H1 (cell line): ENCODE data around the gene SLC7A6OS. TPM values are rescaled to one million over a fixed set of nuclear protein-coding genes. Genes with fewer than 3 reads are reported as not detected.

Experiments used
- CTCF ChIA-PET: fragments of 300-600 bp; sonication (Branson Sonifier 250); formaldehyde crosslinking; loops from one replicate; lab custom pipeline; 2021; ENCODE audit not compliant: partially characterized antibody; lab: Charles Lee
- POLR2A ChIA-PET: fragments of 300-600 bp; sonication (Branson Sonifier 250); formaldehyde crosslinking; loops from one replicate; lab custom pipeline; 2021; ENCODE audit warnings: inconsistent platforms; ENCODE audit not compliant: partially characterized antibody; lab: Charles Lee
- DNase-seq, 2 experiments: peaks; one replicate each; pipeline versions ENCODE4 v3.0.0 to v3.0.0-alpha.2; 2010 to 2022; ENCODE audit warnings: low spot score in 2 of 2, low read depth in 1 of 2, mixed read lengths in 1 of 2
- FAIRE-seq: peaks from 2 replicates; lab custom pipeline; 2011; peaks lifted over from hg19 to GRCh38; lab: Jason Lieb, UNC
- H2AFZ ChIP-seq: 2 replicates; pipeline ENCODE4 v1.8.1; 2012; ENCODE audit warnings: low read length, inconsistent platforms
- H2AK5ac ChIP-seq: 2 replicates; pipeline ENCODE4 v1.6.1; 2013; ENCODE audit warnings: low read depth, low read length
- H2BK120ac ChIP-seq: replicated peaks from 2 replicates; pipeline ENCODE3; 2013; ENCODE audit warnings: low read depth, low read length, inconsistent platforms
- H2BK12ac ChIP-seq: 2 replicates; pipeline ENCODE4 v1.6.1; 2013; ENCODE audit warnings: low read depth, low read length
- H2BK15ac ChIP-seq: 2 replicates; pipeline ENCODE4 v1.6.1; 2013; ENCODE audit warnings: low read length
- H2BK20ac ChIP-seq: 2 replicates; pipeline ENCODE4 v1.6.1; 2013; ENCODE audit warnings: low read length
- H2BK5ac ChIP-seq: 2 replicates; pipeline ENCODE4 v1.6.1; 2013; ENCODE audit warnings: low read depth, low read length
- H3K14ac ChIP-seq: 2 replicates; pipeline ENCODE4 v1.6.1; 2013; ENCODE audit warnings: inconsistent platforms; ENCODE audit not compliant: insufficient read length
- H3K18ac ChIP-seq: 2 replicates; pipeline ENCODE4 v1.6.1; 2013; ENCODE audit warnings: low read length; ENCODE audit errors: extremely low read depth
- H3K23ac ChIP-seq: 2 replicates; pipeline ENCODE4 v1.6.1; 2013; ENCODE audit warnings: inconsistent platforms; ENCODE audit not compliant: insufficient read length
- H3K23me2 ChIP-seq: 2 replicates; pipeline ENCODE4 v1.6.1; 2013; ENCODE audit warnings: low read depth, low read length
- H3K27ac ChIP-seq: 2 replicates; pipeline ENCODE4 v1.6.1; 2011; ENCODE audit warnings: low read depth, low read length, inconsistent platforms
- H3K27me3 ChIP-seq, 4 experiments: replicated peaks in 1 of 4; 1 replicate in 1 of 4; 2 replicates in 3 of 4; pipeline versions ENCODE4 v1.6.1 to v1.8.1; 2011 to 2013; ENCODE audit warnings: low read length in 3 of 4, mild to moderate bottlenecking in 3 of 4, inconsistent platforms in 2 of 4, mixed read lengths in 2 of 4, moderate library complexity in 1 of 4; ENCODE audit not compliant: control insufficient read depth in 3 of 4, insufficient read depth in 3 of 4; ENCODE audit errors: extremely low read depth in 1 of 4
- H3K36me3 ChIP-seq, 4 experiments: 2 replicates each; pipeline versions ENCODE4 v1.6.1 to v1.8.1; 2011 to 2013; ENCODE audit warnings: mild to moderate bottlenecking in 4 of 4, low read length in 3 of 4, moderate library complexity in 2 of 4, control low read depth in 1 of 4, inconsistent platforms in 1 of 4; ENCODE audit not compliant: insufficient read depth in 4 of 4, control insufficient read depth in 2 of 4
- H3K4ac ChIP-seq: replicated peaks from 2 replicates; pipeline ENCODE3; 2013; ENCODE audit warnings: low read length, low read depth, mixed read lengths, inconsistent platforms; ENCODE audit not compliant: insufficient read length
- H3K4me1 ChIP-seq, 4 experiments: replicated peaks in 1 of 4; 1 replicate in 1 of 4; 2 replicates in 3 of 4; pipeline versions ENCODE4 v1.6.1 to v1.8.1; 2011 to 2013; ENCODE audit warnings: low read length in 3 of 4, inconsistent platforms in 2 of 4, mixed read lengths in 1 of 4; ENCODE audit not compliant: insufficient read depth in 4 of 4, control insufficient read depth in 3 of 4
- H3K4me2 ChIP-seq, 2 experiments: 2 replicates each; pipeline versions ENCODE4 v1.6.1 to v1.8.1; 2011 to 2013; ENCODE audit warnings: low read depth in 2 of 2, low read length in 2 of 2, control low read depth in 1 of 2, inconsistent platforms in 1 of 2, mild to moderate bottlenecking in 1 of 2; ENCODE audit not compliant: insufficient read depth in 1 of 2
- H3K4me3 ChIP-seq, 4 experiments: fragments of 200-600, 300-600 bp in 1 of 4; sonication (generic), shearing (Covaris generic), sonication (Bioruptor Twin) in 1 of 4; 2 replicates each; pipeline versions ENCODE4 v1.5.1 to v1.8.1; 2011 to 2016; ENCODE audit warnings: low read length in 4 of 4, low read depth in 3 of 4, control low read depth in 2 of 4, inconsistent platforms in 2 of 4, mild to moderate bottlenecking in 2 of 4, mixed read lengths in 1 of 4, moderate library complexity in 1 of 4; ENCODE audit not compliant: insufficient read depth in 2 of 4; ENCODE audit errors: extremely low read depth in 1 of 4
- H3K56ac ChIP-seq: replicated peaks from 2 replicates; pipeline ENCODE3; 2013; ENCODE audit warnings: low read depth, mild to moderate bottlenecking, mixed read lengths, low read length, inconsistent platforms; ENCODE audit not compliant: insufficient read length
- H3K79me1 ChIP-seq: 2 replicates; pipeline ENCODE4 v1.6.1; 2013; ENCODE audit warnings: low read depth, low read length, control low read depth
- H3K79me2 ChIP-seq, 2 experiments: 2 replicates each; pipeline versions ENCODE4 v1.6.1 to v1.8.1; 2012 to 2013; ENCODE audit warnings: low read length in 2 of 2, mild to moderate bottlenecking in 2 of 2, inconsistent platforms in 1 of 2; ENCODE audit not compliant: insufficient read depth in 2 of 2, control insufficient read depth in 1 of 2
- H3K9ac ChIP-seq, 4 experiments: replicated peaks in 1 of 4; 1 replicate in 1 of 4; 2 replicates in 3 of 4; pipeline versions ENCODE4 v1.6.1 to v1.8.1; 2011 to 2013; ENCODE audit warnings: low read depth in 3 of 4, low read length in 3 of 4, control low read depth in 2 of 4, mild to moderate bottlenecking in 2 of 4, moderate library complexity in 2 of 4, inconsistent platforms in 1 of 4; ENCODE audit errors: extremely low read depth in 1 of 4
- H3K9me3 ChIP-seq, 2 experiments: 2 replicates each; pipeline versions ENCODE4 v1.6.1 to v1.8.1; 2012 to 2013; ENCODE audit warnings: mild to moderate bottlenecking in 2 of 2, moderate library complexity in 2 of 2, control low read depth in 1 of 2, inconsistent platforms in 1 of 2, low read depth in 1 of 2, low read length in 1 of 2, mixed read lengths in 1 of 2; ENCODE audit not compliant: insufficient read depth in 2 of 2
- H4K20me1 ChIP-seq, 2 experiments: replicated peaks in 1 of 2; 2 replicates each; pipeline versions ENCODE3 to v1.8.1; 2011 to 2013; ENCODE audit warnings: inconsistent platforms in 2 of 2, low read length in 2 of 2, mild to moderate bottlenecking in 1 of 2; ENCODE audit not compliant: insufficient read depth in 2 of 2, control insufficient read depth in 1 of 2
- H4K5ac ChIP-seq: 2 replicates; pipeline ENCODE4 v1.6.1; 2013; ENCODE audit warnings: low read length, low read depth, mixed read lengths, inconsistent platforms; ENCODE audit not compliant: insufficient read length
- H4K8ac ChIP-seq: 2 replicates; pipeline ENCODE4 v1.8.0; 2013; ENCODE audit warnings: mild to moderate bottlenecking, moderate library complexity, low read length, inconsistent platforms; ENCODE audit not compliant: insufficient read depth; ENCODE audit errors: extremely low read depth
- H4K91ac ChIP-seq: replicated peaks from 2 replicates; pipeline ENCODE3; 2013; ENCODE audit warnings: low read length, mixed read lengths, inconsistent platforms; ENCODE audit not compliant: insufficient read length
- TCF12 ChIP-seq: IDR thresholded peaks from 2 replicates; pipeline ENCODE4 v1.6.1; 2011; ENCODE audit warnings: low read depth, mild to moderate bottlenecking, low read length
- WGBS, 2 experiments: shearing (Covaris generic) in 1 of 2; methylation state at CpG; one replicate each; pipeline versions ENCODE4 v1.1.6 to v1.1.7; 2013 to 2015; ENCODE audit warnings: low lambda C conversion rate in 2 of 2, mixed read lengths in 2 of 2, inconsistent platforms in 1 of 2, low coverage in 1 of 2, missing lambda C conversion rate in 1 of 2; ENCODE audit not compliant: insufficient replicate concordance in 2 of 2, insufficient coverage in 1 of 2, insufficient read length in 1 of 2; ENCODE audit errors: extremely low coverage in 1 of 2, missing lambda C conversion rate in 1 of 2; 5-methylcytosine and 5-hydroxymethylcytosine counted together
- polyA plus RNA-seq, 7 experiments: library from polyadenylated mRNA; depleted of rRNA in 3 of 7; stranded (reverse) in 5 of 7; unstranded in 2 of 7; fragments of >200 nt in 5 of 7; fragments of 200-250 nt in 2 of 7; gene quantifications; 1 replicate in 5 of 7; 2 replicates in 1 of 7; 4 replicates in 1 of 7; pipeline versions ENCODE4 v1.2.1 to v1.2.3, GENCODE V29; 2011 to 2013; ENCODE audit warnings: missing spikeins in 2 of 7, mixed read lengths in 2 of 7
- total RNA-seq: library from RNA; stranded (reverse); fragmentation: NEBNext Ultra II Directional; extraction: Animal tissue kit (Norgen Biotek cat#: 25700); gene quantifications from 2 replicates; pipeline ENCODE4 v1.2.1, GENCODE V29; 2021

The SLC7A6OS gene
- total and polyA plus RNA-seq, 2 of the 8 experiments (the other 6 are each of a cell fraction or from before 2014, with no cell fraction given): 7.3 to 21.3 TPM

DNA sequence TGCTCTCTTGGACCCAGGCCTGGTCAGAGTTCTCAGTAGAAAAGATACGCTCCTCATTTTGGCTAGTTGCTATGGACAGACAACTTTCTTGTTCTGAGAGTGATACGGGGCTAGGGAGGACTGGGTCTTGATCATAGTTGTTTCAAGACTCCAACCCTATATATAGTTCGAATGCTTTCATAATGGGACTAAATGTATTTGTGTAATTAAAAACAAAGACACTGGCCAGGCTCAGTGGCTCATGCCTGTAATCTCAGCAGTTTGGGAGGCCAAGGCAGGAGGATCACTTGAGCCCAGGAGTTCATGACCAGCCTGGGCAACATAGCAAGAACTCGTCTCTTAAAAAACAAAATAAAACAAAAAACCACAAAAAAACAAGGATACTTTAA lies 28.7 kb downstream of the SLC7A6OS start:
- Histone ChIP-seq H2BK5ac (no peak overlapping the region), H2AK5ac (no peak overlapping the region), H3K9ac (no peak overlapping the region), H3K79me1 (0 out of 2 replicates have a peak, but pooled peaks cover under 1% of the 10 kb centered on the region), H3K18ac (no peak overlapping the region), H2BK20ac (no peak overlapping the region), H3K4me3 (no peak overlapping the region), H3K14ac (no peak overlapping the region), H4K8ac (no peak overlapping the region), H3K23me2 (no peaks in the 10 kb centered on the region), H3K79me2 (no peaks in the 10 kb centered on the region), H3K27ac (no peak overlapping the region), H2BK12ac (no peak overlapping the region), H3K23ac (no peak overlapping the region), H3K4me2 (no peak overlapping the region), H2AFZ (no peak overlapping the region), H3K4ac (no peak overlapping the region), H4K20me1 (peaks cover 2 to 13% of the 10 kb centered on the region in 2 experiments), H2BK15ac (no peak overlapping the region), H4K91ac (no peak overlapping the region), H2BK120ac (no peak overlapping the region), H3K4me1 (no peaks in the 10 kb centered on the region), H3K36me3 (peaks cover 0 to 3% (median 0%) of the 10 kb centered on the region in 4 experiments; a peak in 2 of 8 replicates), H4K5ac (no peak overlapping the region), H3K9me3 (no peaks in the 10 kb centered on the region), H3K27me3 (no peaks in the 10 kb centered on the region), H3K56ac (no peak overlapping the region)
- CTCF ChIA-PET: interaction anchor here (20.4 kb wide), 1 partner anchor 21 kb away, joined by 233 read pairs; the partner anchor contains the start of gene SLC7A6
- FAIRE-seq (no peak), DNase-seq (no peak)
- POLR2A ChIA-PET: interaction anchor here (1.9 to 4.9 kb wide), 2 partner anchors 17 to 29 kb away, joined by 7 to 19 read pairs; partner anchors contain the start of genes PRMT7 and SLC7A6OS
- 93% methylated on average over 4 of the region's 4 CpGs; no CpG with 5 or more reads in 1 of the 2 experiments for WGBS, 2 experiments
- no peak for TF ChIP-seq TCF12
